Non-pigmented ciliary epithelial cell (primary cell): Measurements from ENCODE around the gene CNOT8.

Source experiments
- DNase-seq: peaks from one replicate; pipeline ENCODE4 v3.0.0-alpha.2; 2010; ENCODE audit warnings: low read depth

The CNOT8 gene

GRCh38 chr5:154923441-154924430 lies 65.3 kb downstream of the CNOT8 start:
- no peak for DNase-seq
